GM19324 (cell line): Measurements from ENCODE around the gene PTPRT.

Experiments used
- ATAC-seq: cut with Tn5 transposase; IDR thresholded peaks from one replicate; pipeline ENCODE4 v1.9.1; 2021; ENCODE audit warnings: mild to moderate bottlenecking, moderate library complexity; ENCODE audit not compliant: unreplicated experiment, low FRiP score

Gene PTPRT

GRCh38 chr20:42985628-42986027 lies 204.1 kb downstream of the PTPRT start:
- ATAC-seq = no peak

GRCh38 chr20:42982218-42982617 lies 207.5 kb downstream of the PTPRT start:
- no peak for ATAC-seq

DNA sequence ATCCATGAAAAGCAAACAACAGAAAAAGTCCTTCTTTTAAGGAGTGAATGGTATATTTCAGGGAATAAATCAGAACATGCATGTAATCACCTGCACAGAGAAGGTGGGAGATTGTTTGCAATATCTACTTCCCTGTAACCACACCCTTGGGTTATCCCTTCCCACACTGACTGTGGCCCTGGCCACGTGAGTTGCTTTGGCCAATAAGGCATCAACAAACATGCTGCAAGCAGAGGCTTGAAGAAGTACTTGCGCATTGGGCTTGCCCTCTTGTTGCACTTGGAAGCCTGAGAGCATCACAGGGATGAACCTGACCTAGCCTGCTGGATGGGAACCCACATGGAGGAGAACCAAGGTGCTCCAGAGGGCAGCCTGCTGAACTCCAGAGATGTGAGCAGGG lies 208.5 kb downstream of the PTPRT start:
- ATAC-seq = no peak

GRCh38 chr20:42979720-42980119 lies 210.0 kb downstream of the PTPRT start:
- no peak for ATAC-seq

DNA sequence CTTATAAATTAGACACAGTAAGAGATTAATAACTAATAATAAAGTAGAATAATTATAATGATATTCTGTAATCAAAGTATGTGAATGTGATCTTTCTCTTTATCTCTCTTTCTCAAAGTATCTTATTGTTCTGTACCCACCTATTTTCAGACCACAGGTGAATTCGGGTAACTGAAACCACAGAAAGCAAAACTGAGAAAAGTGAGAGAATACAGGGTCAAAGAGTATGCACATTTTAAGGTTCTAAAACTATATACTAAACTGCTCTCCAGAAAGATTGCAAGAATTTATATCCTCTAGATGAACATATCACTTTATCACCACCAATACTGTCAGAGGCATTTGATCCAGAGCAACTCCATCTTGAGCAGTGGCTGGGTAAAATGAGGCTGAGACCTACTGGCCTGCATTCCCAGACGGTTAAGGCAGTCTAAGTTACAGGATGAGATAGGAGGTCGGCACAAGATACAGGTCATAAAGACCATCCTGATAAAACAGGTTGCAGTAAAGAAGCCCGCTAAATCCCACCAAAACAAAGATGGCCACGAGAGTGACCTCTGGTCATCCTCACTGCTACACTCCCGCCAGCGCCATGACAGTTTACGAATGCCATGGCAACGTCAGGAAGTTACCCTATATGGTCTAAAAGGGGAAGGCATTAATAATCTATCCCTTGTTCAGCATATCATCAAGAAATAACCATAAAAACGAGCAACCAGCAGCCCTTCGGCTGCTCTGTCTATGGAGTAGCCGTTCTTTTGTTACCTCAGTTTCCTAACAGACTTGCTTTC lies 211.3 kb downstream of the PTPRT start:
- no peak for ATAC-seq

DNA sequence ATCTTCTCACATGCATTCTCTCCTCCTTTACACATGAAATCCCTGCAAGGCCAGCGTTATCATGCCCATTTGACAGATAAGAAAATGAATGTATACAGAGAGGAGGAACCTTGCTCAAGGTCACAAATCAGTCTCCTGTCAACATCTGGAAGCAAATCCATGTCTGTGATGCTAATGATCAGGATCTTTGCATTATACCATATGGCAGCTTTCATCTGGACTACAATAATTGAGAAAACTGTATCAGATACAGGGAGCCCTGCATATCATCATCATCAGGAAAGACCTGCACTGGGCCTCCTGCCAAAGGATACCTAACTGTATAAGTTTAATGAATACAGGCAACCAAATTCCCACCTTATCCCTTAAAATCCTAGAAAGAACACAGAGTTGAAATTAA lies 213.7 kb downstream of the PTPRT start:
- ATAC-seq = no peak

GRCh38 chr20:42974347-42974746 lies 215.4 kb downstream of the PTPRT start:
- ATAC-seq = no peak

GRCh38 chr20:42972591-42972990 lies 217.1 kb downstream of the PTPRT start:
- no peak for ATAC-seq

GRCh38 chr20:42968746-42969145 lies 221.0 kb downstream of the PTPRT start:
- ATAC-seq = no peak

GRCh38 chr20:42963796-42964195 lies 225.9 kb downstream of the PTPRT start:
- no peak for ATAC-seq

DNA sequence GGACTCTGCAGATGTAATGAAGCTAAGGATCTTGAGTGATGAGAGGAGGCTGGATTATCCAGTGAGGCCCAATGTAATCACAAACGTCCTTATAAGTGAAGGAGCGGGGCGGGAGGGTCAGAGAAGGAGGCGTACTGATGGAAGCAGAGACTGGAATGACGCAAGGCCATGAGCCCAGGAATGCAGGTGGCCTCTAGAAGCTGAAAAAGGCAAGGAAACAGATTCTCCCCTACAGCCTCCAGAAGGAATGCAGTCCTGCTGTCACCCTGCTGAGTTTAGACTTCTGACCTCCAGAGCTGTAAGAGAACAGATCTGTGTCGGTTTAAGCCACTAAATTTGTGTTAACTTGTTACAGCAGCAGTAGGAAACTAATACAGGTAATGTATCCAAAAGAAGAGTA lies 227.9 kb downstream of the PTPRT start:
- no peak for ATAC-seq

DNA sequence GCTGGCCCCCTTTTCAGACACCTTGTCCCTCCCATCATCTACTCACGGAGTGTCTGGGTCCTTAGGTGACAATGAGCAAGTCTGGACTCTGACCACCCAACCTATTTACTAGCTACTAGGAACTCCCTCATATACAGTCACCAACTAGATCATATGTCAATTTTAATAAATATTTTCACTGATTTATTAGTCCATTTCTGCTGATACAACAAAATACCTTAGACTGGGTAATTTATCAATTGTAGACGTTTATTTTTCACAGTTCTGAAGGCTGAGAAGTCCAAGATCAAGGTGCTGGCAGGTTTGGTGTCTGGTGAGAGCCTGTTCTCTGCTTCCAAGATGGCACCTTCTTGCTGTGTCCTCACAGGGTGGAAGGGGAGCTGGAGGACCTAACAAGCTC lies 229.7 kb downstream of the PTPRT start:
- no peak for ATAC-seq

DNA sequence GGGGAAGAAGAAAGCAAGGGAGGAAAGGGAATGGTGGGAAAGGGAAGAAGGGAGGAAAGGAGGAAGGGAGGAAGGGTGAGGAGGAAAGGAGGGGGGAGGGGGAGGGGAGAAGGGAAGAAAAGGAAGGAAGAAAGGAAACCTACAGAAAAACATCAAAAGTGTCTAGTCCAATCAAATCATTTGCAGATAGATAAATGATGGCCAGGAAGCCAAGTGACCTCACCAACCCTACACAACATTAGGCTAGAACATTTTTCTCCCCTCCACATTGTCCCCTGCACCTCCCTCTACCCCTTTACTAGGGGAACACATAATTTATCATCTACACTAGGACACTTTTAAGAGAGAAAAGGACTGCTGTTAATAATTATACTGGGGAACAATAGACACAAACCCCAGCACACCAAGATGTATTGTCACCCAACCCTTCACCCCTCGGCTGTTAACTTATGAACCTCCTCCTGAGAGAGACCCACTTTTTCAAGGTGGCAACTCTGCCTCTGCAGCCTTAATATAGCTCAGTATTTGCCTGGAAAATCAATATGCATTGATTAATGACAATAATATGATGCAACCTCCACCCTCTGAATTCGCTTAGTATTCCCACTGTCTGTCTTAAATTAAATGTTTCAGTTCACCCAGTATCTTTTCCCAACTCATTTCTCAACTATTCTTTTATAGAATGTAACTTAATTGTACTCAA lies 231.2 kb downstream of the PTPRT start:
- ATAC-seq = no peak

- ATAC-seq = no peak
Observed at GRCh38 chr20:42957704-42958095, 232.0 kb downstream of the PTPRT start.

DNA sequence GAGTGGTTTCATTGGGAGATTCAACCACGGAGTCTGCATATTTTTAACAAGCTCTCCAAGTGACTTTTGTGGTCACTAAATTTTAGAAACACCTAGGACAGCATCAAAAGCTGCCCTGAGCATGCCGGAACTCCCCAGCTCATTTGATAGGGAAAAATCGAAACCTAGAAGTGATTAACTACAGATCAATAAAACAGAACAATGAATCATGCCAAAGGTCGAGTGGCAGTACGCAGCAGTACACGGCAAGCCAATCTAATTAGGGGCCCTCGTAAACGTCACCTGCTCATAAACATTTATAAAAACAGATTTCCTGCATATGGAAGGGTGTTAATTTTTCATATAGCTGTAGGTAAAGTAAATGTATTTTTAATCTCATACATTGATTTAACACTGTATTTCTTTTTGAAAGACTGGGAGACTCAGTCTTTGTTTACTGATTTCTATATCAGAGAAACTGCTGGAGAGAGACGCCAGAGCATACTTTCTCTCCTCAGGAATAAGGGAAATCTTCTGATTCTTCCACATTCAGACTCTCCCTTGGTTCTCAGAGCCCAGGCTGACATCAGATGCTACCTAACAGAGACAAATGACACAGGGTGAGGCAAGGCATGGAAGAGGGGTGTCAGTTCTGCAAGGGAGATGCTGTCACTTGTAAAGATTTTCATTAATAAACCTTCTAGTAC lies 232.5 kb downstream of the PTPRT start:
- no peak for ATAC-seq

DNA sequence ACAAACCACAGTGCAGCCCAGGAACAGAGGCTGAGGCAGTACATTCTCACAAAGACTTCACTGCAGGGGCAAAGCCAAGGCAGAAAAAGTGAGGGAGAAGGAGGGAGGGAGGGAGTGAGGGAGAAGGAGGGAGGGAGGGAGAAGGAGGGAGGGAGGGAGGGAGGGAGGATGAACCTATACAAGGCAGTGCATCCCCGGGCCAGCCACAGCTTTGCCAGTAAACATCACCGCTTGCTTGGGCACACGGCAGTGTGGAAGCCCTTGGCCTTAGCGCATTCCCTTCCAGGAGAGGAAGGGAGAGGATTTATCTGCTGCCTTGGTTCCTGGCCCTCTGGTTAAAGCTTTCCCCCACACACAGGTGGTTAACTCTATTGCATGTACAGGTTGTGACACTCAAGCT lies 234.0 kb downstream of the PTPRT start:
- no peak for ATAC-seq

DNA sequence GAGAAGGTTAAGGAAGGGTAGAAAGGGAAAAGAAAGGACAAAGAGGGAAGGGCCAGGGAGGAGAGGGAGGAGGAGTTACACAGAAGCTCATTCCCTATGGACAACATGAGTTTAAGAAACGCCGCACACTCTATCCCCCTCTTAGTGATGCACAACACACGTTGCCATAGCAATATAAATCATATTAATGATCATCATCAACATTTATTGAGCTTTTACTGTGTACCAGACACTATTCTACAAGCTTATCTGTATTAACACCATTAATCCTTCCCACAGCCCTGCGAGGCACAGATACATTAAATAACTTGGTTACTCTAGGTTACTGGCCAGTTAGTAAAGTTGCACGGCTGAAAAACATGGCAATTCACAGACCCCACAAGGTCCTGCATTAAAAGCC lies 234.8 kb downstream of the PTPRT start:
- no peak for ATAC-seq

GRCh38 chr20:42949950-42950349 lies 239.8 kb downstream of the PTPRT start:
- no peak for ATAC-seq

DNA sequence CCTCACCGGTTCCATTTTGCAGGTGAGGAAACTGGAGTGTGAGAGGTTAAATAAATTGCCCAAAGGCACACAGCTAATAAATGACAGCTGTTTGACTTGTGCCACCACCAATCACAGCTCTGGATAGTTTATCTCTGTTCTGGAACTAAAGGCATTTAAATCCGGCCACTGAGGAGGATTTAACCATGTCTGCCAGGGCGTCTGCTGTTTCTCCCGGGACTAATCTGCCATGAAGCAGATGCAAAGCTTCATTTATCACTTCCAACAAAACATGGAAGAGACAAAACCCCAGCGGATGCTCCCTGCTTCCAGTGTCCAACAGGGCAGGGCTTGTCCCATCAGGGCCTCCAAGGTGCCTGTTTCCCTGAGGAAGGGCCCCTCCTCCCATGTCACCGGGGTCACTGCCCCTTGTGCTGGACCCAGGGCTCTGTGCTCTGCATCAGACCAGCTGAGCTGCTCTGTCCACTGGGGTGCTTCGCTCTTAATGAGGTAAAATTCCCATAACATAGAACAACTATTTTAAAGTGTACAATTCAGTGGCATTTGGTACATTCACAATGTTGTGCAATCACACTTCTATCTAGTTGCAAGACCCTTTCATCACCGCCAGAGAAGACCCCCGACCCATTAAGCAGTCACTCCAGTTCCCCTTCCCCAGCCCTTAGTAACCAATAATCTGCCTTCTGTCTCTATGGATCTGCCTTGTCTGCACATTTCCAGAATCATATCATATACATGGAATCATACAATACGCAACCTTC lies 244.3 kb downstream of the PTPRT start:
- ATAC-seq = no peak

DNA sequence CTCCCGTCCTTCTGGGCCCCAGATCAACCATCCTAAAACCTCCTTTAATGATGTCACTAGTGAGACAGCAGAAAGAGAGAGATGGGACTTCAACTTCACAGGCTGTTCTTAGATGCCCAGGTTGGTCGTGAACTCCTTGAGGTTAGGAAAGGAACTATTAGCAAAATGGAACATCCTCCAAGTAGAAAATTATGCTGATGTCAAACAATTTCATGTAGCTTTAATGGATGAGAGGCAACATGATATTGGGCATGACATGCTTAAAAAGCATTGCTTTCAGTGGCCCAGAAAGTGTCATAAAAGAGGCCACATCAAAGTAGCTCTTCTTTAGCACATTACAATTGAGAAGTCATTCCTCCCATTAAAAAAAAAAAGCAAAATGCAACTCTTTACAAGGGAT lies 248.1 kb downstream of the PTPRT start:
- no peak for ATAC-seq
